Measurements from ENCODE around the gene SCARF2.

SCARF2 gene

GRCh38 chr22:20459862-20460261, 22.2 kb upstream of the SCARF2 start:
- Histone ChIP-seq H3K4me1 (ENCODE audit: insufficient read depth, low read length, severe bottlenecking) (peaks cover 24% of the 10 kb centered on the region), H3F3A (ENCODE audit: insufficient read depth, low read length) (no peaks in the 10 kb centered on the region)
- TF ChIP-seq EZH2 (IDR thresholded peaks at IDR 0.05; ENCODE audit: borderline replicate concordance, low read length) (no peak), CTCF (IDR thresholded peaks at IDR 0.05; ENCODE audit: low read length) (no peak)

GRCh38 chr22:20459152-20459542, 21.5 kb upstream of the SCARF2 start:
- Histone ChIP-seq H3K27me3 (ENCODE audit: insufficient read depth, low read length) (no peaks in the 10 kb centered on the region), H3K4me2 (ENCODE audit: low read length) (no peak overlapping the region), H3K9ac (ENCODE audit: low read length) (no peak overlapping the region), H2AFZ (ENCODE audit: low read length) (no peak overlapping the region), H3K27ac (ENCODE audit: low read depth, low read length, poor library complexity, severe bottlenecking) (no peak overlapping the region), H4K20me1 (ENCODE audit: insufficient read depth, low read length) (no peaks in the 10 kb centered on the region), H3K9me2 (ENCODE audit: low read depth, low read length) (no peaks in the 10 kb centered on the region), H3K9me3 (ENCODE audit: low read length) (no peaks in the 10 kb centered on the region), H3K36me3 (ENCODE audit: insufficient read depth, low read length) (no peaks in the 10 kb centered on the region; the same call in 1 of the 2 replicates), H3F3A (ENCODE audit: insufficient read depth, low read length) (no peaks in the 10 kb centered on the region), H3K4me1 (ENCODE audit: insufficient read depth, low read length, severe bottlenecking) (peaks cover 18% of the 10 kb centered on the region), H3K4me3 (ENCODE audit: low read depth, low read length, poor library complexity, severe bottlenecking) (no peak overlapping the region), H3K79me2 (ENCODE audit: insufficient read depth, low read length) (no peaks in the 10 kb centered on the region)
- TF ChIP-seq EZH2 (IDR thresholded peaks at IDR 0.05; ENCODE audit: borderline replicate concordance, low read length): no peak
- no peak for TF ChIP-seq CTCF (IDR thresholded peaks at IDR 0.05; ENCODE audit: low read length)

More at GRCh38 chr22:20459862-20460261, 22.2 kb upstream of the SCARF2 start:
- Histone ChIP-seq H2AFZ (ENCODE audit: low read length) (no peak overlapping the region), H3K27me3 (ENCODE audit: insufficient read depth, low read length) (no peaks in the 10 kb centered on the region), H3K9ac (ENCODE audit: low read length) (no peak overlapping the region), H3K9me2 (ENCODE audit: low read depth, low read length) (no peaks in the 10 kb centered on the region), H3K79me2 (ENCODE audit: insufficient read depth, low read length) (no peaks in the 10 kb centered on the region), H3K9me3 (ENCODE audit: low read length) (no peaks in the 10 kb centered on the region), H3K4me2 (ENCODE audit: low read length) (no peak overlapping the region), H3K36me3 (ENCODE audit: insufficient read depth, low read length) (no peaks in the 10 kb centered on the region; the same call in 1 of the 2 replicates), H3K27ac (ENCODE audit: low read depth, low read length, poor library complexity, severe bottlenecking) (no peak overlapping the region), H4K20me1 (ENCODE audit: insufficient read depth, low read length) (no peaks in the 10 kb centered on the region), H3K4me3 (ENCODE audit: low read depth, low read length, poor library complexity, severe bottlenecking) (no peak overlapping the region)

- Histone ChIP-seq H3K9me2 (ENCODE audit: low read depth, low read length) (no peaks in the 10 kb centered on the region), H3K4me2 (ENCODE audit: low read length) (no peak overlapping the region), H3K4me3 (ENCODE audit: low read depth, low read length, poor library complexity, severe bottlenecking) (no peak overlapping the region), H3K9me3 (ENCODE audit: low read length) (no peaks in the 10 kb centered on the region), H4K20me1 (ENCODE audit: insufficient read depth, low read length) (no peaks in the 10 kb centered on the region), H3K27ac (ENCODE audit: low read depth, low read length, poor library complexity, severe bottlenecking) (no peak overlapping the region), H2AFZ (ENCODE audit: low read length) (no peak overlapping the region), H3K79me2 (ENCODE audit: insufficient read depth, low read length) (no peaks in the 10 kb centered on the region), H3K36me3 (ENCODE audit: insufficient read depth, low read length) (no peaks in the 10 kb centered on the region; the same call in 1 of the 2 replicates), H3F3A (ENCODE audit: insufficient read depth, low read length) (no peaks in the 10 kb centered on the region), H3K9ac (ENCODE audit: low read length) (no peak overlapping the region), H3K27me3 (ENCODE audit: insufficient read depth, low read length) (no peaks in the 10 kb centered on the region), H3K4me1 (ENCODE audit: insufficient read depth, low read length, severe bottlenecking) (peaks cover 13% of the 10 kb centered on the region)
- no peak for TF ChIP-seq EZH2 (IDR thresholded peaks at IDR 0.05; ENCODE audit: borderline replicate concordance, low read length)
- TF ChIP-seq CTCF (IDR thresholded peaks at IDR 0.05; ENCODE audit: low read length): no peak
Measured at GRCh38 chr22:20458530-20459151, 21.0 kb upstream of the SCARF2 start.
